Esophagus squamous epithelium (tissue), 5 donors: Measurements from ENCODE around the gene RERE. TPM values are rescaled to one million over a fixed set of nuclear protein-coding genes. Genes with fewer than 3 reads are reported as not detected.

Source experiments
- DNase-seq: peaks from one replicate; lab custom pipeline; 2025; lab: John Stamatoyannopoulos, UW
- H3K27ac ChIP-seq, 4 donors: fragments of 200-600 bp; sonication (generic); one replicate each; pipeline ENCODE4 v1.5.1; 2016 to 2019; ENCODE audit warnings: mild to moderate bottlenecking in 1 of 4
- H3K27me3 ChIP-seq, 4 donors: fragments of 200-600 bp; sonication (generic); 1 replicate in 3 of 4; 2 replicates in 1 of 4; pipeline versions ENCODE4 v1.5.1 to v1.6.0; 2017 to 2021; ENCODE audit warnings: antibody characterized with exemption in 1 of 4
- H3K36me3 ChIP-seq, 3 donors: fragments of 200-600 bp; sonication (generic); one replicate each; pipeline ENCODE4 v1.5.1; 2016 to 2019
- H3K4me1 ChIP-seq, 3 donors: fragments of 200-600 bp; sonication (generic); one replicate each; pipeline ENCODE4 v1.5.1; 2017 to 2019
- H3K4me3 ChIP-seq, 4 donors: fragments of 200-600 bp; sonication (generic); 1 replicate in 3 of 4; 2 replicates in 1 of 4; pipeline ENCODE4 v1.5.1; 2016 to 2019; ENCODE audit warnings: mild to moderate bottlenecking in 2 of 4, moderate library complexity in 1 of 4
- H3K9me3 ChIP-seq, 3 donors: fragments of 200-600 bp; sonication (generic); one replicate each; pipeline ENCODE4 v1.5.1; 2016 to 2019
- POLR2A ChIP-seq, 4 donors: fragments of 450-650 bp; IDR thresholded peaks; one replicate each; pipeline ENCODE4 v1.6.1; 2017; ENCODE audit warnings: antibody characterized with exemption in 4 of 4, mild to moderate bottlenecking in 4 of 4, moderate library complexity in 3 of 4
- whole genome bisulfite sequencing, 2 donors: methylation state at CpG; one replicate each; pipeline ENCODE4 v1.1.5; 2018; 5-methylcytosine and 5-hydroxymethylcytosine counted together
- intact Hi-C: fragments of 100-400 bp; cut with DNase I; formaldehyde crosslinking; loops from one replicate; pipeline ENCODE4 v1.15.0; 2022
- total RNA-seq, 4 donors: library from RNA; depleted of rRNA; stranded (reverse); fragments of >200 nt; gene quantifications; one replicate each; pipeline ENCODE4 v1.1.0, GENCODE V29; 2016
- TF ChIP-seq, protein P1 (sequence below), 6 experiments: fragments of 450-650 bp in 4 of 6; fragments of 200-600 bp in 2 of 6; sonication (generic) in 2 of 6; IDR thresholded peaks; one replicate each; pipeline ENCODE4 v1.5.1; 2016 to 2019; ENCODE audit warnings: antibody characterized with exemption in 6 of 6, mild to moderate bottlenecking in 4 of 6, moderate library complexity in 4 of 6
- donor health status: DM: yes; HTN: yes; CAD: no.

The RERE gene
- total RNA-seq, 4 donors from 2014 or later = 27.5 to 56.6 (median 32.1) TPM

DNA sequence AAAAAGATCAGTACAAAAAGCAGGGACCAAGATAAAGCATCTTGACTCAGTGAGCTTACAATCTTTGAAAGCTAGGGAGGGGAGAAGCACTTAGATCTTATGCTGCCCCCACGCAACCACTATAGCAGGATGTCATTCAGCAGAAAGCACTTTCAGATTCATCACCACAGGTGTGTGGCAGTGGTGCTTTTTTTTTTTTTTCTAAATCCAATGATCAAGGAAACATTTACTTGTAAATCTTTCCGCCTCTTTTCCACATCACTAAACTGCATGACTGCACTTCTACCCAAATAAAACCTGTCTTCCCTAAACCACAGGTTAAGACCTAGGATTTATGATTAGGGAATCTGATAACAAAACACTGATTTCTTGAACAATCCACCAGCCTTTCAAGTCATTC, 344.8 kb downstream of the RERE start:
- no peak overlapping the region for H3K4me3 ChIP-seq
- WGBS, 2 donors = 81 to 90% methylated on average over 2 of the region's 2 CpGs
- peaks cover 0 to 43% (median 3%) of the 10 kb centered on the region in 3 donors for H3K4me1 ChIP-seq

DNA sequence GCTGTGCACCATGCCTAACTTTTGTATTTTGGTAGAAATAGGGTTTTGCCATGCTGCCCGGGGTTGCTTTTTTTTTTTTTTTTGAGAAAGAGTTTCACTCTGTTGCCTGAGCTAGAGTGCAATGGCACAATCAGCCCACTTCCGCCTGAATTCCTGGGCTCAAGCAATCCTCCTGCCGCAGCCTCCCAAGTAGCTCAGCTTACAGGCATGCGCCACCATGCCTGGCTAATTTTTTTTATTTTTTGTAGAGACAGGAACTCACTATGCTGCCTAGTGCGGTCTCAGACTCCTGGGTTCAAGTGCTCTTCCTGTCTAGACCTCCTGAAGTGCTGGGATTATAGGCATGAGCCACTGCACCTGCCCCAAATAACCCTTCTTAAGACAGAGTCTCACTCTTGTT, 346.0 kb downstream of the RERE start:
- DNase-seq = no peak
- TF ChIP-seq, protein P1, sequence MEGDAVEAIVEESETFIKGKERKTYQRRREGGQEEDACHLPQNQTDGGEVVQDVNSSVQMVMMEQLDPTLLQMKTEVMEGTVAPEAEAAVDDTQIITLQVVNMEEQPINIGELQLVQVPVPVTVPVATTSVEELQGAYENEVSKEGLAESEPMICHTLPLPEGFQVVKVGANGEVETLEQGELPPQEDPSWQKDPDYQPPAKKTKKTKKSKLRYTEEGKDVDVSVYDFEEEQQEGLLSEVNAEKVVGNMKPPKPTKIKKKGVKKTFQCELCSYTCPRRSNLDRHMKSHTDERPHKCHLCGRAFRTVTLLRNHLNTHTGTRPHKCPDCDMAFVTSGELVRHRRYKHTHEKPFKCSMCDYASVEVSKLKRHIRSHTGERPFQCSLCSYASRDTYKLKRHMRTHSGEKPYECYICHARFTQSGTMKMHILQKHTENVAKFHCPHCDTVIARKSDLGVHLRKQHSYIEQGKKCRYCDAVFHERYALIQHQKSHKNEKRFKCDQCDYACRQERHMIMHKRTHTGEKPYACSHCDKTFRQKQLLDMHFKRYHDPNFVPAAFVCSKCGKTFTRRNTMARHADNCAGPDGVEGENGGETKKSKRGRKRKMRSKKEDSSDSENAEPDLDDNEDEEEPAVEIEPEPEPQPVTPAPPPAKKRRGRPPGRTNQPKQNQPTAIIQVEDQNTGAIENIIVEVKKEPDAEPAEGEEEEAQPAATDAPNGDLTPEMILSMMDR (IDR thresholded peaks at IDR 0.05) = no peak
- no peak for TF ChIP-seq POLR2A (IDR thresholded peaks at IDR 0.05)
- peaks cover 0 to 2% (median 0%) of the 10 kb centered on the region in 3 donors for H3K36me3 ChIP-seq
- no peak overlapping the region for H3K27ac ChIP-seq
- no peaks in the 10 kb centered on the region for H3K9me3 ChIP-seq
- intact Hi-C loops = no loop called here
- 87 to 98% methylated on average over 4 to 5 of the region's 5 CpGs for WGBS, 2 donors
- H3K27me3 ChIP-seq = no peaks in the 10 kb centered on the region
- H3K4me3 ChIP-seq = no peak overlapping the region
- H3K4me1 ChIP-seq = peaks cover 0 to 33% (median 0%) of the 10 kb centered on the region in 3 donors

More for the DNA sequence above, 344.8 kb downstream of the RERE start:
- TF ChIP-seq, protein P1 (IDR thresholded peaks at IDR 0.05) = no peak
- no peak for TF ChIP-seq POLR2A (IDR thresholded peaks at IDR 0.05)
- H3K36me3 ChIP-seq = peaks cover 0 to 4% (median 0%) of the 10 kb centered on the region in 3 donors
- no peak overlapping the region for H3K27ac ChIP-seq
- DNase-seq = no peak
- no peaks in the 10 kb centered on the region for H3K27me3 ChIP-seq
- no peaks in the 10 kb centered on the region for H3K9me3 ChIP-seq
- intact Hi-C loops = no loop called here

DNA sequence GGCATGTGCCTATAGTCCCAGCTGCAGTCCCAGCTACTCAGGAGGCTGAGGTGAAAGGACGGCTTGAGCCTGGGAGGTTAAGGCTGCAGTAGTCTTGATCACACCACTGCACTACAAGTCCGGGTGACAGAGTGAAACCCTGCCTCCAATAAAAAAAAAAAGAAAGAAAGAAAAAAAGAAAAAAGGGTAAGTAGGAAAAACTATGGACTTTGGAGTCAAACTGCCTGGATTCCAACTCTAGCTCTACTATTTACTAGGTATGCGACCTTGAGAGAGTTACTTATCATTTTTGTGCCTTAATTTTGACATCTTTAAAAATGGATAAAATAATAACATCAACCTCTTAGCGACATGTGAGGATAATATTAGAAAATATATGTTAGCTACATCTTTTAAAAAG, 348.7 kb downstream of the RERE start:
- DNase-seq = no peak
- WGBS, 2 donors = 82 to 91% methylated on average over 4 of the region's 4 CpGs
- peaks cover 7 to 49% (median 11%) of the 10 kb centered on the region in 3 donors for H3K4me1 ChIP-seq
- H3K9me3 ChIP-seq = no peaks in the 10 kb centered on the region
- intact Hi-C loops = no loop called here
- H3K4me3 ChIP-seq = no peak overlapping the region
- H3K27me3 ChIP-seq = no peaks in the 10 kb centered on the region
- TF ChIP-seq, protein P1 (IDR thresholded peaks at IDR 0.05) = no peak
- no peak for TF ChIP-seq POLR2A (IDR thresholded peaks at IDR 0.05)
- no peak overlapping the region for H3K27ac ChIP-seq
- peaks cover 0 to 9% (median 0%) of the 10 kb centered on the region in 3 donors for H3K36me3 ChIP-seq

DNA sequence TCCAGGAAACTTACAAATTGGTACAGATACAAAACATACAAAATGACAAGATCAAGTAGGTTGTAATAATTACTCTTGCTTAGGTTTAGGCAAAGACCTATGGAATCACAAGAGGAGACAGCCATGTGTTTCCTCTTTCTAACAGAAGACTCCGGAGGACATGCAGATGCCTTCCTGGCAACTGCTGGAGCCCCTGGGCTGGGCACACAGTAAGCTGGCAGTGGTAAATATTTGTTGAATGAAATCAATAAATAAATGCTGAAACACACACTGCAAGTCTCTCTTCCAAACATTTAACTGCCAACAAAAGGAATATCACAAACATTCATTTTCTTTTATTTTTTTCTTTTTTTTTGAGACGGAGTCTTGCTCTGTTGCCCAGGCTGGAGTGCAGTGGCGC, 350.1 kb downstream of the RERE start:
- H3K9me3 ChIP-seq = no peaks in the 10 kb centered on the region
- TF ChIP-seq, protein P1 (IDR thresholded peaks at IDR 0.05) = no peak
- no peak for TF ChIP-seq POLR2A (IDR thresholded peaks at IDR 0.05)
- H3K4me1 ChIP-seq = peaks cover 20 to 60% (median 25%) of the 10 kb centered on the region in 3 donors
- intact Hi-C loops = no loop called here
- H3K4me3 ChIP-seq = no peak overlapping the region
- no peak overlapping the region for H3K27ac ChIP-seq
- H3K36me3 ChIP-seq = peaks cover 0 to 9% (median 0%) of the 10 kb centered on the region in 3 donors
- WGBS, 2 donors = 87 to 88% methylated on average over 3 of the region's 3 CpGs
- no peak for DNase-seq
- no peaks in the 10 kb centered on the region for H3K27me3 ChIP-seq

DNA sequence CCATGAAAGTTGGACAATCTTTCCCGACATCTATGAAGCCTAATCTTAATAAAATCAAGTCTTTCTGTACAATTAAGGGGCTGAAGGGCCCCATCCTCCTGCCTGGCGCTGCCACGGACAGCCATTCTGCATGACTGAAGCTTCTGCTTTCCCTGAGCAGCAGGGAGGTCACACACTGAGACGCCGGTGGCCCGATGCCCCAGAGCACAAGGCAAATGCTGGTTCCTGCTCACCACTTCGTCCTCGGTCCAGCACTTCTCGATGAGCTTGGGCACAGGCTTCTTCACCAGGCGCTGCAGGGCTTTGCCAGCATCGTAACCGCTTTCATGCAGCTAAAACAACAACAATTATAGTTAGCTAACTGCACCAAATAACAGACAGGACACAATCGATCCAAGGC, 351.7 kb downstream of the RERE start:
- H3K27ac ChIP-seq = peak overlapping the region in 3 of 4 donors; percentile 15 to 88 (median 26)
- no peak overlapping the region for H3K4me3 ChIP-seq
- 84 to 85% methylated on average over 8 to 11 of the region's 13 CpGs for WGBS, 2 donors
- no peaks in the 10 kb centered on the region for H3K27me3 ChIP-seq
- TF ChIP-seq, protein P1 (IDR thresholded peaks at IDR 0.05) = no peak
- no peak for TF ChIP-seq POLR2A (IDR thresholded peaks at IDR 0.05)
- peaks cover 0 to 9% (median 0%) of the 10 kb centered on the region in 3 donors for H3K36me3 ChIP-seq
- H3K9me3 ChIP-seq = no peaks in the 10 kb centered on the region
- H3K4me1 ChIP-seq = peaks cover 22 to 70% (median 27%) of the 10 kb centered on the region in 3 donors
- no peak for DNase-seq
- intact Hi-C loops = no loop called here
